Progenitor cell of endocrine pancreas (in vitro differentiated cells): ENCODE results near the gene BRD4. TPM values are rescaled to one million over a fixed set of nuclear protein-coding genes. Genes with fewer than 3 reads are reported as not detected.

Source experiments
- DNase-seq: peaks from one replicate; pipeline ENCODE4 v3.0.0; 2021; ENCODE audit warnings: low spot score; ENCODE audit not compliant: unreplicated experiment
- H3K27ac Mint-ChIP-seq: 2 replicates; pipeline ENCODE4 v1.8.0; 2021; ENCODE audit warnings: mild to moderate bottlenecking, moderate library complexity, mixed read lengths
- H3K27me3 Mint-ChIP-seq: 2 replicates; pipeline ENCODE4 v1.8.0; 2021; ENCODE audit warnings: mixed read lengths
- H3K36me3 Mint-ChIP-seq: 2 replicates; pipeline ENCODE4 v1.8.0; 2022; ENCODE audit warnings: mixed read lengths; ENCODE audit not compliant: insufficient read depth
- H3K4me1 Mint-ChIP-seq: 2 replicates; pipeline ENCODE4 v1.8.0; 2021; ENCODE audit warnings: low read depth, mixed read lengths
- H3K4me3 Mint-ChIP-seq: 2 replicates; pipeline ENCODE4 v1.8.0; 2021; ENCODE audit warnings: low read depth, mild to moderate bottlenecking, moderate library complexity, mixed read lengths
- H3K9me3 Mint-ChIP-seq: 2 replicates; pipeline ENCODE4 v1.8.0; 2021; ENCODE audit warnings: low read depth, mixed read lengths
- CTCF ChIP-seq: fragments of 200-600 bp; sonication (generic); IDR thresholded peaks from one replicate; pipeline ENCODE4 v1.5.0; 2021; ENCODE audit warnings: antibody characterized with exemption, mild to moderate bottlenecking; ENCODE audit not compliant: unreplicated experiment
- total RNA-seq: library from RNA; stranded (reverse); gene quantifications from 2 replicates; pipeline ENCODE4 v1.2.1, GENCODE V29; 2021

BRD4 gene
- total RNA-seq, 1 donor from 2014 or later: 144 TPM

DNA sequence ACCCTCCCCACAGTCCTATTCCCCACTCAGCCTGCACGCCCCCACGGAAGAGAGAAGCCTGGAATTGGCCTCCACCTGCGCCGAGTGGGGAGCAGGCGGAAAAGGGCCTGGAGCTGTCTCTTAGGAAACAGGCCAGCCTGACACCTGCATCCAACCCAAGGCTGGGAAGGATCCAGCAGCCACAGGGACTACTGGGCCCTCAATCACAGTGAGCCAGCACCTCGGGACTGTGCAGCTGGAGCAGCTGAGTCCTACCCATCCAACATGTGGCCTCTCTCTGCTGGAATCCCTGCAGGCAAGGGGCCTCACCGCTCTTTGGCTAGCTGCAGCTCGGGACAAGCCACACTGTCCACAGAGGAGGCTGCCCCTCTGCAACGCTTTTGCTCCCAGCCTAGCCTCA, 91.8 kb downstream of the BRD4 start:
- Mint-ChIP-seq H3K9me3 (no peaks in the 10 kb centered on the region), H3K4me1 (no peaks in the 10 kb centered on the region), H3K36me3 (peaks cover 14% of the 10 kb centered on the region), H3K27me3 (no peaks in the 10 kb centered on the region), H3K4me3 (no peak overlapping the region), H3K27ac (no peak overlapping the region)
- no peak for TF ChIP-seq CTCF
- DNase-seq: no peak

- no peak overlapping the region for H3K27ac Mint-ChIP-seq
- TF ChIP-seq CTCF: no peak
- no peaks in the 10 kb centered on the region for H3K4me1 Mint-ChIP-seq
- no peak overlapping the region for H3K4me3 Mint-ChIP-seq
- DNase-seq: no peak
- H3K9me3 Mint-ChIP-seq: no peaks in the 10 kb centered on the region
- peaks cover 14% of the 10 kb centered on the region for H3K36me3 Mint-ChIP-seq
- no peaks in the 10 kb centered on the region for H3K27me3 Mint-ChIP-seq
These were observed 92.9 kb downstream of the BRD4 start for GRCh38 chr19:15239337-15239949.

GRCh38 chr19:15238639-15239155, 93.6 kb downstream of the BRD4 start:
- Mint-ChIP-seq H3K27me3 (no peaks in the 10 kb centered on the region), H3K9me3 (no peaks in the 10 kb centered on the region), H3K4me1 (no peaks in the 10 kb centered on the region), H3K4me3 (no peak overlapping the region), H3K36me3 (peaks cover 14% of the 10 kb centered on the region), H3K27ac (no peak overlapping the region)
- no peak for TF ChIP-seq CTCF
- DNase-seq: no peak

- DNase-seq: no peak
- peaks cover 14% of the 10 kb centered on the region for H3K36me3 Mint-ChIP-seq
- H3K4me3 Mint-ChIP-seq: no peak overlapping the region
- H3K27me3 Mint-ChIP-seq: no peaks in the 10 kb centered on the region
- H3K9me3 Mint-ChIP-seq: no peaks in the 10 kb centered on the region
- no peak for TF ChIP-seq CTCF
- H3K4me1 Mint-ChIP-seq: peaks cover 2% of the 10 kb centered on the region
- no peak overlapping the region for H3K27ac Mint-ChIP-seq
These were observed 94.3 kb downstream of the BRD4 start for GRCh38 chr19:15237759-15238638.

GRCh38 chr19:15236886-15237285, 95.5 kb downstream of the BRD4 start:
- Mint-ChIP-seq H3K4me3 (no peak overlapping the region), H3K36me3 (peaks cover 13% of the 10 kb centered on the region), H3K27me3 (peaks cover 3% of the 10 kb centered on the region), H3K9me3 (no peaks in the 10 kb centered on the region), H3K27ac (no peak overlapping the region), H3K4me1 (peaks cover 2% of the 10 kb centered on the region)
- TF ChIP-seq CTCF: no peak
- no peak for DNase-seq
